Measurements from ENCODE around the gene GLO1. TPM values are rescaled to one million over a fixed set of nuclear protein-coding genes. Genes with fewer than 3 reads are reported as not detected.

GLO1 gene
- total and polyA plus RNA-seq, 8 donors = 4.3 to 132 (median 49.7) TPM

DNA sequence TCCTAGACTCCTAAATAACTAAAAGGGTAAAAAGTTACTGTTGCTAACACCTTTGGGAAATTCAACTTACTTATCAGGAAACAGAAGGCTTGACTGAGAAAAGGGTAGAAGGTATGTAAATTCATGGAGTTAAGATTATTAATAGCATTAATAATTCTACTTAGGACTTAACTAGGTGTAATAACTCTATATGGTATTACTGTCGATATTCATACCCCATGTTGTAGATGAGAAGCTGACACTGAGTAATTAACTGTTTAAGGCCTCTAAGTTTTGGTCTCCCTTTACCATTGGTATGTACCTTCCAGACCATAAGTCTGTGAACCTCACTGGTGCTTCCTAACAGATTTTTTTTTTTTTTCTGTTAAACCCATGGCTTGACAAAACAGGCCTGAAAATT, 15.4 kb downstream of the GLO1 start:
- TF ChIP-seq POLR2AphosphoS5 (IDR thresholded peaks at IDR 0.05) = no peak
- TF ChIP-seq, protein P1, sequence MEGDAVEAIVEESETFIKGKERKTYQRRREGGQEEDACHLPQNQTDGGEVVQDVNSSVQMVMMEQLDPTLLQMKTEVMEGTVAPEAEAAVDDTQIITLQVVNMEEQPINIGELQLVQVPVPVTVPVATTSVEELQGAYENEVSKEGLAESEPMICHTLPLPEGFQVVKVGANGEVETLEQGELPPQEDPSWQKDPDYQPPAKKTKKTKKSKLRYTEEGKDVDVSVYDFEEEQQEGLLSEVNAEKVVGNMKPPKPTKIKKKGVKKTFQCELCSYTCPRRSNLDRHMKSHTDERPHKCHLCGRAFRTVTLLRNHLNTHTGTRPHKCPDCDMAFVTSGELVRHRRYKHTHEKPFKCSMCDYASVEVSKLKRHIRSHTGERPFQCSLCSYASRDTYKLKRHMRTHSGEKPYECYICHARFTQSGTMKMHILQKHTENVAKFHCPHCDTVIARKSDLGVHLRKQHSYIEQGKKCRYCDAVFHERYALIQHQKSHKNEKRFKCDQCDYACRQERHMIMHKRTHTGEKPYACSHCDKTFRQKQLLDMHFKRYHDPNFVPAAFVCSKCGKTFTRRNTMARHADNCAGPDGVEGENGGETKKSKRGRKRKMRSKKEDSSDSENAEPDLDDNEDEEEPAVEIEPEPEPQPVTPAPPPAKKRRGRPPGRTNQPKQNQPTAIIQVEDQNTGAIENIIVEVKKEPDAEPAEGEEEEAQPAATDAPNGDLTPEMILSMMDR (IDR thresholded peaks at IDR 0.05) = no peak
- TF ChIP-seq POLR2A (IDR thresholded peaks at IDR 0.05) = no peak
- TF ChIP-seq EP300 (IDR thresholded peaks at IDR 0.05) = no peak
- Histone ChIP-seq H3K9me3 (no peaks in the 10 kb centered on the region), H3K27ac (no peak overlapping the region), H3K27me3 (no peaks in the 10 kb centered on the region), H3K36me3 (peaks cover 0 to 26% (median 16%) of the 10 kb centered on the region in 4 donors), H3K4me3 (no peak overlapping the region), H3K4me1 (peaks cover 0 to 39% (median 19%) of the 10 kb centered on the region in 4 donors)
- DNase-seq = no peak
- intact Hi-C loops (cut with DNase I; ENCODE audit: low total_unique reads) = no loop called here
- 89 to 99% (median 95%) methylated on average over 1 of the region's 1 CpG for WGBS, 5 donors

DNA sequence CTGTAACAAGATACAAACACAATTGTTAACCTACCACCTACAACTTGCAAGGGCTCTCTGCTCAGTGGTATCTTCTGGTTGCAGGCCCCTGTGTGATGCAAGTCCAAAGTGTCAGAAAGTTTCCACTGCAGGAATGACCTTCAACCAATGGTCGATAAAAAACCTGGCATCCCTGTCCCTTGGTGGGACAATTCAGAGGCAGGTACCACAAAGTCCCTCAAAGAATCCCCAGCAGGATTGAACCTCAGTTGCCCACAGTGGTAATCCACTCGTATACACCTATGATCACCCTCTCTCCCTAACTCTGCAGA, 15.9 kb downstream of the GLO1 start:
- Histone ChIP-seq H3K4me1 (peaks cover 0 to 39% (median 19%) of the 10 kb centered on the region in 4 donors), H3K27ac (peak overlapping the region in 1 of 5 donors; percentile 17), H3K36me3 (peaks cover 0 to 31% (median 22%) of the 10 kb centered on the region in 4 donors), H3K27me3 (no peaks in the 10 kb centered on the region), H3K4me3 (no peak overlapping the region), H3K9me3 (no peaks in the 10 kb centered on the region)
- intact Hi-C loops (cut with DNase I; ENCODE audit: low total_unique reads) = no loop called here
- no peak for DNase-seq
- TF ChIP-seq POLR2A (IDR thresholded peaks at IDR 0.05) = no peak
- TF ChIP-seq POLR2AphosphoS5 (IDR thresholded peaks at IDR 0.05) = no peak
- TF ChIP-seq, protein P1 (IDR thresholded peaks at IDR 0.05) = no peak
- no peak for TF ChIP-seq EP300 (IDR thresholded peaks at IDR 0.05)
- 77 to 91% (median 89%) methylated on average over 2 of the region's 2 CpGs for WGBS, 5 donors

DNA sequence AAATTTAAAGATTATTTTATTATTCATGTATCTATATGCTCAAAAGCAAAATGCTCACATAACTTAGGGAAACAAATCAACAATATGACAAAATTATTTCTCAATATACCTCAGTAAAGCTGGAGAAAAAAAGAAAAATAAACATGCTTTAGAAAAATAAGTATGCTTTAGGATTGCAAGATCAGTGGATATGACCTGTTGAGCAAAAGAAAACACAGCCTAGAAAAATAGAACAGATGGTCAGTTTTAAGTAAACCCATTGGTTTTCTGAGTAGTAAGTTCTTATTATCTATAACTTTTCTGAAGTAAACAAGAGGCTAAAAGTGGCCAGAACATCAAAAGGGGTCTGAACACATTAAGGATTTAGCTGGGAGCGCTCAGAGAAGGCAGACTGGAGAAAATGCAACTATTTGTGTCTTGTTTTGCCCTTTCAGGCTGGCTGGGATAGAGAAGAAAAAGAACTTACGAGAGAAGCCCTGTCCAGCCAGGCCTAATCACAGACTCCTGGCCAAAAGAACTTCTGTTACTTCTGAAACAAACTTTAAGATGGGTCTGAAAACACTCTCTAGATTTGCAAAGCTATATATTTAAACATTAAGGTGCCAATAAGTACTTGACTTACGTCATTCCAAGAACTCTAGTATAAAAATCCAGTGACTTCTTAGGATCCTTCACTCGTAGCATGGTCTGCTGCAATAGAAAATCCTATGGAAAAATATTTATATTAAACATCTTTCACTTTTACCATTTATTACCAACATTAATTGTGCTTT, 16.5 kb downstream of the GLO1 start:
- H3K27ac ChIP-seq = peak overlapping the region in 2 of 5 donors; percentile 17 to 20
- TF ChIP-seq, protein P1 (IDR thresholded peaks at IDR 0.05) = no peak
- TF ChIP-seq EP300 (IDR thresholded peaks at IDR 0.05) (no peak), POLR2A (IDR thresholded peaks at IDR 0.05) (no peak), POLR2AphosphoS5 (IDR thresholded peaks at IDR 0.05) (no peak)
- H3K9me3 ChIP-seq = no peaks in the 10 kb centered on the region
- H3K4me1 ChIP-seq = peaks cover 0 to 39% (median 19%) of the 10 kb centered on the region in 4 donors
- intact Hi-C loops (cut with DNase I; ENCODE audit: low total_unique reads) = no loop called here
- DNase-seq = no peak
- 71 to 83% (median 81%) methylated on average over 4 of the region's 4 CpGs for WGBS, 5 donors
- no peaks in the 10 kb centered on the region for H3K27me3 ChIP-seq
- no peak overlapping the region for H3K4me3 ChIP-seq
- H3K36me3 ChIP-seq = peaks cover 0 to 37% (median 27%) of the 10 kb centered on the region in 4 donors

DNA sequence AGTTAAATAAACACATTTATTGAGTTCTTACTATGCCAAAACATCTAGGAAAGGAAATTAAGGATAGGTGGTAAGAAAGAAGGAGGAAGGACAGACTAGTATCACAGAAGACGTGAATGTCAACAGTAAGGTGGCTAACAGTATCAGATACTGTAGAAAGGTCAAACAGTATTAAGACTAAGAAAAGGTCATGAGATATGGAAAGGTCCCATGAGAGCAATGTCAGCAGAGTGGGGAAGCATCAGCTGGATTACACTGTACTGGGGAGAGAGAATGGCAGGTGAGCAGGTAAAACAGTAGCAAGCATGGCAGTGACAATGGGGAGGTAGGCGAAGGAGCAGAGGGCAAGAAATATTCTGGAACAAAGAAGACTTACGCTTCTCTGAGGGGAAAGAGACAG, 18.0 kb downstream of the GLO1 start:
- intact Hi-C loops (cut with DNase I; ENCODE audit: low total_unique reads) = no loop called here
- Histone ChIP-seq H3K27me3 (no peaks in the 10 kb centered on the region), H3K9me3 (no peaks in the 10 kb centered on the region), H3K4me3 (no peak overlapping the region), H3K27ac (no peak overlapping the region), H3K4me1 (peaks cover 0 to 39% (median 19%) of the 10 kb centered on the region in 4 donors), H3K36me3 (peaks cover 0 to 52% (median 43%) of the 10 kb centered on the region in 4 donors)
- TF ChIP-seq POLR2AphosphoS5 (IDR thresholded peaks at IDR 0.05) = no peak
- TF ChIP-seq EP300 (IDR thresholded peaks at IDR 0.05) = no peak
- no peak for TF ChIP-seq POLR2A (IDR thresholded peaks at IDR 0.05)
- TF ChIP-seq, protein P1 (IDR thresholded peaks at IDR 0.05) = no peak
- WGBS, 5 donors = 77 to 88% (median 79%) methylated on average over 3 of the region's 3 CpGs
- no peak for DNase-seq

Measured in stomach (tissue), 9 donors.